Astrocyte (in vitro differentiated cells and primary cell): ENCODE results near the gene DSC3. TPM values are rescaled to one million over a fixed set of nuclear protein-coding genes. Genes with fewer than 3 reads are reported as not detected.
A peak's percentile ranks its signal among the peaks of the same experiment; 100 is the strongest.

ENCODE experiments used
- DNase-seq: peaks from one replicate; pipeline ENCODE4 v3.0.0-alpha.2; 2010; ENCODE audit warnings: low read depth
- FAIRE-seq: peaks from 2 replicates; lab custom pipeline; 2011; peaks lifted over from hg19 to GRCh38; lab: Jason Lieb, UNC
- H2AFZ ChIP-seq: 2 replicates; pipeline ENCODE4 v1.6.0; 2012; ENCODE audit warnings: low read depth, low read length, inconsistent platforms
- H3K27ac ChIP-seq: 2 replicates; pipeline ENCODE4 v1.5.1; 2011; ENCODE audit warnings: low read depth, low read length, inconsistent platforms
- H3K27me3 ChIP-seq: 2 replicates; pipeline ENCODE4 v1.6.0; 2011; ENCODE audit warnings: low read length, inconsistent platforms; ENCODE audit not compliant: insufficient read depth
- H3K36me3 ChIP-seq: 2 replicates; pipeline ENCODE4 v1.5.1; 2011; ENCODE audit warnings: low read length, inconsistent platforms; ENCODE audit not compliant: insufficient read depth
- H3K4me1 ChIP-seq: 2 replicates; pipeline ENCODE4 v1.5.1; 2011; ENCODE audit warnings: low read length, inconsistent platforms; ENCODE audit not compliant: insufficient read depth
- H3K4me2 ChIP-seq: 2 replicates; pipeline ENCODE4 v1.6.0; 2012; ENCODE audit warnings: low read length, inconsistent platforms
- H3K4me3 ChIP-seq: 2 replicates; pipeline ENCODE4 v1.5.1; 2011; ENCODE audit warnings: low read depth, mild to moderate bottlenecking, low read length, inconsistent platforms; ENCODE audit not compliant: insufficient read depth
- H3K79me2 ChIP-seq: 2 replicates; pipeline ENCODE4 v1.6.0; 2012; ENCODE audit warnings: mild to moderate bottlenecking, low read length, inconsistent platforms; ENCODE audit not compliant: insufficient read depth
- H3K9ac ChIP-seq: 2 replicates; pipeline ENCODE4 v1.6.0; 2012; ENCODE audit warnings: mild to moderate bottlenecking, low read length, inconsistent platforms
- H3K9me3 ChIP-seq: 2 replicates; pipeline ENCODE4 v1.5.1; 2012; ENCODE audit warnings: low read depth, mild to moderate bottlenecking, low read length, inconsistent platforms; ENCODE audit not compliant: insufficient read depth
- H4K20me1 ChIP-seq: 2 replicates; pipeline ENCODE4 v1.6.0; 2012; ENCODE audit warnings: low read length, inconsistent platforms; ENCODE audit not compliant: insufficient read depth
- H3K27ac Mint-ChIP-seq: one replicate; pipeline ENCODE4 v1.8.0; 2021; ENCODE audit warnings: mild to moderate bottlenecking, mixed read lengths; ENCODE audit not compliant: unreplicated experiment
- H3K27me3 Mint-ChIP-seq: one replicate; pipeline ENCODE4 v1.8.0; 2021; ENCODE audit warnings: low read depth, mixed read lengths; ENCODE audit not compliant: unreplicated experiment
- H3K36me3 Mint-ChIP-seq: one replicate; pipeline ENCODE4 v1.8.0; 2021; ENCODE audit warnings: low read depth, mixed read lengths; ENCODE audit not compliant: unreplicated experiment
- H3K4me1 Mint-ChIP-seq: one replicate; pipeline ENCODE4 v1.8.0; 2021; ENCODE audit warnings: low read depth, mixed read lengths; ENCODE audit not compliant: unreplicated experiment
- H3K4me3 Mint-ChIP-seq: one replicate; pipeline ENCODE4 v1.8.0; 2021; ENCODE audit warnings: mild to moderate bottlenecking, moderate library complexity, mixed read lengths; ENCODE audit not compliant: unreplicated experiment
- H3K9me3 Mint-ChIP-seq: one replicate; pipeline ENCODE4 v1.8.0; 2021; ENCODE audit warnings: mild to moderate bottlenecking, mixed read lengths; ENCODE audit not compliant: unreplicated experiment
- EZH2 ChIP-seq: IDR thresholded peaks from 2 replicates; pipeline ENCODE4 v1.6.1; 2012; ENCODE audit warnings: mild to moderate bottlenecking, low read length, inconsistent platforms; ENCODE audit not compliant: insufficient read depth
- total RNA-seq: library from RNA; stranded (reverse); gene quantifications from 2 replicates; pipeline ENCODE4 v1.2.1, GENCODE V29; 2021
- TF ChIP-seq, protein P1 (sequence below): IDR thresholded peaks from 2 replicates; pipeline ENCODE4 v1.5.1; 2011; ENCODE audit warnings: low read depth, mild to moderate bottlenecking, inconsistent platforms, low read length, moderate library complexity; ENCODE audit not compliant: insufficient read depth

DSC3 gene
- total RNA-seq, 1 donor from 2014 or later: 5.2 TPM

DNA sequence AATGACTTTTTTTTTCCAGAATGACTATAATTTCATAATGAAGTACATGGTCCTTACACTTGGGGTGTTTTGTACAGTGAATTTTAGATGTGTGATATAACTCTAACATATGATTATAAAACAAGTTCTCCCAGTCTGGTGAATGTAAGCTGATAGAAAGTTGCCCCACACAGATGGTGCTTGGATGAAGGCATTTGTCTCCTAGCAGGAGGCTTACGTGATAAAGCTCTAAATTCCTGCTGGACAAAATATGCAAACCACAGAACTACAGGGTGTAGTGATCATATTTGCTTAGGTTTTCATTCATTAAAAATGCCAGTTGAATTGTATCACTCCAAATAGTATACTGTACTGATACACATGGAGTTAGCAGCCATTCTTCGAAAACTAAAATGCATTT is 85.5 kb downstream of the DSC3 start:
- Histone ChIP-seq H3K9ac (no peak overlapping the region), H4K20me1 (no peaks in the 10 kb centered on the region), H2AFZ (no peak overlapping the region), H3K27me3 (no peaks in the 10 kb centered on the region), H3K27ac (no peak overlapping the region), H3K4me3 (no peak overlapping the region), H3K36me3 (no peaks in the 10 kb centered on the region), H3K9me3 (no peaks in the 10 kb centered on the region), H3K4me1 (no peaks in the 10 kb centered on the region), H3K79me2 (no peaks in the 10 kb centered on the region), H3K4me2 (no peak overlapping the region)
- FAIRE-seq (no peak), DNase-seq (peak; percentile 48)
- Mint-ChIP-seq H3K4me3 (no peak overlapping the region), H3K36me3 (no peaks in the 10 kb centered on the region), H3K9me3 (peaks cover 2% of the 10 kb centered on the region), H3K27me3 (peaks cover 3% of the 10 kb centered on the region), H3K27ac (peak overlapping the region; percentile 55), H3K4me1 (peaks cover 7% of the 10 kb centered on the region)
- TF ChIP-seq EZH2: no peak
- TF ChIP-seq, protein P1, sequence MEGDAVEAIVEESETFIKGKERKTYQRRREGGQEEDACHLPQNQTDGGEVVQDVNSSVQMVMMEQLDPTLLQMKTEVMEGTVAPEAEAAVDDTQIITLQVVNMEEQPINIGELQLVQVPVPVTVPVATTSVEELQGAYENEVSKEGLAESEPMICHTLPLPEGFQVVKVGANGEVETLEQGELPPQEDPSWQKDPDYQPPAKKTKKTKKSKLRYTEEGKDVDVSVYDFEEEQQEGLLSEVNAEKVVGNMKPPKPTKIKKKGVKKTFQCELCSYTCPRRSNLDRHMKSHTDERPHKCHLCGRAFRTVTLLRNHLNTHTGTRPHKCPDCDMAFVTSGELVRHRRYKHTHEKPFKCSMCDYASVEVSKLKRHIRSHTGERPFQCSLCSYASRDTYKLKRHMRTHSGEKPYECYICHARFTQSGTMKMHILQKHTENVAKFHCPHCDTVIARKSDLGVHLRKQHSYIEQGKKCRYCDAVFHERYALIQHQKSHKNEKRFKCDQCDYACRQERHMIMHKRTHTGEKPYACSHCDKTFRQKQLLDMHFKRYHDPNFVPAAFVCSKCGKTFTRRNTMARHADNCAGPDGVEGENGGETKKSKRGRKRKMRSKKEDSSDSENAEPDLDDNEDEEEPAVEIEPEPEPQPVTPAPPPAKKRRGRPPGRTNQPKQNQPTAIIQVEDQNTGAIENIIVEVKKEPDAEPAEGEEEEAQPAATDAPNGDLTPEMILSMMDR: no peak

DNA sequence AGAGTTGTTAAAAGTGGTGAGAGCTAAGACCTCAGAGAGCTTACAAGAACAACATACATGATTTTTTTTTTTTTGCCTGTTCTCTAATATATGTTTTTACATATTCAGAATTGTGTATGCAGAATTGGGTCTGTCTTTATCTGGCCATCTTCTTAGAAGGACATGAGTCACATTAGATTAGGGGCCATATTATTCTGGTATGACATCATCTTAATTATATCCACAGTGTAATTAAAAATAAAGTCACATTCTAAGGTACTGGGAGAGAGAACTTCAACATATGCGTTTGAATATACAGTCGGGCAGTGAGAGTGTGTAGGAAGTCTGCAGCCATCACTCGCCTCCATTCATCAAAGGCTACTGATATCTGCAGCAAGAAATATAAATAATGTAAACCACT is 88.3 kb downstream of the DSC3 start:
- H3K9ac ChIP-seq: no peak overlapping the region
- H3K27me3 ChIP-seq: no peaks in the 10 kb centered on the region
- no peaks in the 10 kb centered on the region for H3K36me3 ChIP-seq
- no peaks in the 10 kb centered on the region for H3K79me2 ChIP-seq
- Mint-ChIP-seq H3K9me3 (peaks cover 3% of the 10 kb centered on the region), H3K27ac (no peak overlapping the region), H3K4me3 (no peak overlapping the region), H3K27me3 (no peaks in the 10 kb centered on the region), H3K36me3 (no peaks in the 10 kb centered on the region), H3K4me1 (peaks cover 7% of the 10 kb centered on the region)
- no peaks in the 10 kb centered on the region for H3K9me3 ChIP-seq
- DNase-seq: no peak
- H3K4me1 ChIP-seq: no peaks in the 10 kb centered on the region
- H4K20me1 ChIP-seq: no peaks in the 10 kb centered on the region
- no peak overlapping the region for H3K27ac ChIP-seq
- no peak for FAIRE-seq
- TF ChIP-seq, protein P1: no peak
- TF ChIP-seq EZH2: no peak
- no peak overlapping the region for H3K4me3 ChIP-seq
- H2AFZ ChIP-seq: no peak overlapping the region
- H3K4me2 ChIP-seq: no peak overlapping the region

DNA sequence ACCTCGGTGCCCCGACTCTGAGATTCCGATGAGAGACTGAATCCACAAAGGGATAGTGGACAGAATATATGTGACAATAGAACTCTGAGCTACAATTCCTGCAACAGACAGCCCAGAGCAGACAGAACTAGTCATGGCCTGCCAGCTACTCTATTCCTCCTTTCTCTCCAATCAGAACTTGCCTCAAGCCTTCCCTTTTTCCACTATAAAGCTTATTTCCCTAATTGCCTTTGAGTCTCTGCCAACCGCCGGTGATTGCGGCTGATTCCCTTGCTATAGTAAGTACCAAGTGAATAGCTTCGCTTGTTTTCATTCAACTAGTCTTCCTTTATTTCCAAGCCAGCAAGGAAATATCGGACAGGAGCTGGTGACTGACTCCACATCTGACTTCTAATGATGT is 96.8 kb downstream of the DSC3 start:
- no peak overlapping the region for H3K4me3 Mint-ChIP-seq
- H3K27me3 Mint-ChIP-seq: no peaks in the 10 kb centered on the region
- Histone ChIP-seq H3K4me2 (no peak overlapping the region), H3K9ac (no peak overlapping the region), H3K27me3 (no peaks in the 10 kb centered on the region), H2AFZ (peak overlapping the region; percentile 13), H3K27ac (no peak overlapping the region), H3K9me3 (no peaks in the 10 kb centered on the region), H4K20me1 (no peaks in the 10 kb centered on the region), H3K4me1 (no peaks in the 10 kb centered on the region), H3K79me2 (no peaks in the 10 kb centered on the region), H3K4me3 (no peak overlapping the region), H3K36me3 (no peaks in the 10 kb centered on the region)
- TF ChIP-seq, protein P1: no peak
- TF ChIP-seq EZH2: no peak
- peaks cover 6% of the 10 kb centered on the region for H3K9me3 Mint-ChIP-seq
- H3K36me3 Mint-ChIP-seq: no peaks in the 10 kb centered on the region
- no peak for DNase-seq
- H3K27ac Mint-ChIP-seq: no peak overlapping the region
- no peaks in the 10 kb centered on the region for H3K4me1 Mint-ChIP-seq
- no peak for FAIRE-seq
